ENCODE measurements around the gene RTBDN.

Gene RTBDN

DNA sequence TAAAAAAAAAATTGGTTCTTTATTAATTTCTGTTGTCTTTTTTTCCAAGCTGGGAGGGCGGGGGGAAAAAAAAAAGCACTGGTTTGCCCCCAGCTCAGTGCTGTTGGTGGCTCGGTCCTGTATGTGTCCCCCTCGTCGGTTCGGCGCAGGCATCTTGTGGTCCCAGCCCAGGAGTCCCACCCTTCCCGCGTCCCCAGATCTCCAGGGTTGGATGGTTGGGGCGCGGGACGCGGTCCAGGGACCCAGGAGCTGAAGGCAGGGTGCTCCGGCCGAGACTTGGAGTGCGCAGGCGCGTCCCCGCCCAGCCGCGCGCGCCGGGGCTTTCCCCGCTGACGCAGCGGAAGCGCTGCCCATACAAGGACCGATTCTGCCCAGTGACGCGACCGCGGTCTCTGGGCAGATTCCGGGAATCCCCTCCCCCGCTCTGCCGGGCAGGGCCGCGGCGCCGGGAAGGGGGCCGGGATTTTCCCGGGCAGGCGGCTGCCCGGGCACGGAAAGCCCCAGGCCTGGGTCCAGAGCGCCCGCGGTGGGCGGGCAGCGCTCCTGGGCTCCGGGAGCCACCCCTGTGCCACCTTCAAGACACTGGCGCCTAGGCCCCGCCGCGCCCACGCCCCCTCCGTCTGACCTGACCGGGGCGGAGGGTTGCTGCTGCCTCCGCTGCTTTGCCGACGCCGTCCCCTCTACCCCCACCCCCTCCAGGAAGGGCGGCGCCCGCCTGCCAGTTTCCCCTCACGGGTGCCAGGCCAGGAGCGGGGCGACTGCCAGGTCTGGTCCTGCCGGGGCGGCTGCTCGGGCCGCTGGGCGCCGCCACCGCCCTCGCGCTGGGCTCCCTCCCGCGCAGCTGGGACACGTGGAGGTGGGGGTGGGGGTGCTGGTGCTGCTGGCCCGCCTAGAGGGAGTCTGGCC, 40.8 kb downstream of the RTBDN start:
- peak; percentile 76 for DNase-seq (ENCODE audit: low read depth, low spot score)

DNA sequence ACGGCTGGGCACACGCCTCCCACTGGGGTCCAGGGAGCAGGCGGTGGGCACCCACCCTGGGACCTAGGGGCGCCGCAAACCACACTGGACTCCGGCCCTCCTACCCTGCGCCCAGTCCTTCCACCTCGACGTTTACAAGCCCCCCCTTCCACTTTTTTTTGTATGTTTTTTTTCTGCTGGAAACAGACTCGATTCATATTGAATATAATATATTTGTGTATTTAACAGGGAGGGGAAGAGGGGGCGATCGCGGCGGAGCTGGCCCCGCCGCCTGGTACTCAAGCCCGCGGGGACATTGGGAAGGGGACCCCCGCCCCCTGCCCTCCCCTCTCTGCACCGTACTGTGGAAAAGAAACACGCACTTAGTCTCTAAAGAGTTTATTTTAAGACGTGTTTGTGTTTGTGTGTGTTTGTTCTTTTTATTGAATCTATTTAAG, 41.5 kb downstream of the RTBDN start:
- no peak for DNase-seq (ENCODE audit: low read depth, low spot score)

DNA sequence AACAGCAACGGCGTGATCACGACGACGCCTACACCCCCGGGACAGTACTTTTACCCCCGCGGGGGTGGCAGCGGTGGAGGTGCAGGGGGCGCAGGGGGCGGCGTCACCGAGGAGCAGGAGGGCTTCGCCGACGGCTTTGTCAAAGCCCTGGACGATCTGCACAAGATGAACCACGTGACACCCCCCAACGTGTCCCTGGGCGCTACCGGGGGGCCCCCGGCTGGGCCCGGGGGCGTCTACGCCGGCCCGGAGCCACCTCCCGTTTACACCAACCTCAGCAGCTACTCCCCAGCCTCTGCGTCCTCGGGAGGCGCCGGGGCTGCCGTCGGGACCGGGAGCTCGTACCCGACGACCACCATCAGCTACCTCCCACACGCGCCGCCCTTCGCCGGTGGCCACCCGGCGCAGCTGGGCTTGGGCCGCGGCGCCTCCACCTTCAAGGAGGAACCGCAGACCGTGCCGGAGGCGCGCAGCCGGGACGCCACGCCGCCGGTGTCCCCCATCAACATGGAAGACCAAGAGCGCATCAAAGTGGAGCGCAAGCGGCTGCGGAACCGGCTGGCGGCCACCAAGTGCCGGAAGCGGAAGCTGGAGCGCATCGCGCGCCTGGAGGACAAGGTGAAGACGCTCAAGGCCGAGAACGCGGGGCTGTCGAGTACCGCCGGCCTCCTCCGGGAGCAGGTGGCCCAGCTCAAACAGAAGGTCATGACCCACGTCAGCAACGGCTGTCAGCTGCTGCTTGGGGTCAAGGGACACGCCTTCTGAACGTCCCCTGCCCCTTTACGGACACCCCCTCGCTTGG, 42.1 kb downstream of the RTBDN start:
- no peak for DNase-seq (ENCODE audit: low read depth, low spot score)

DNA sequence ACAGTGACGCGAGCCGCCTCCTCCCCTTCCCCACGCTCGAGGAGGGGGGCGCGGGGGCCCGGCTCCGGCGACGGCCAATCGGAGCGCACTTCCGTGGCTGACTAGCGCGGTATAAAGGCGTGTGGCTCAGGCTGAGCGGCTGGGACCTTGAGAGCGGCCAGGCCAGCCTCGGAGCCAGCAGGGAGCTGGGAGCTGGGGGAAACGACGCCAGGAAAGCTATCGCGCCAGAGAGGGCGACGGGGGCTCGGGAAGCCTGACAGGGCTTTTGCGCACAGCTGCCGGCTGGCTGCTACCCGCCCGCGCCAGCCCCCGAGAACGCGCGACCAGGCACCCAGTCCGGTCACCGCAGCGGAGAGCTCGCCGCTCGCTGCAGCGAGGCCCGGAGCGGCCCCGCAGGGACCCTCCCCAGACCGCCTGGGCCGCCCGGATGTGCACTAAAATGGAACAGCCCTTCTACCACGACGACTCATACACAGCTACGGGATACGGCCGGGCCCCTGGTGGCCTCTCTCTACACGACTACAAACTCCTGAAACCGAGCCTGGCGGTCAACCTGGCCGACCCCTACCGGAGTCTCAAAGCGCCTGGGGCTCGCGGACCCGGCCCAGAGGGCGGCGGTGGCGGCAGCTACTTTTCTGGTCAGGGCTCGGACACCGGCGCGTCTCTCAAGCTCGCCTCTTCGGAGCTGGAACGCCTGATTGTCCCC, 42.9 kb downstream of the RTBDN start, which contains the start of gene JUNB:
JUNB (plus strand) TSS at position 142 of the 706 bp plus-strand sequence; CDS start at position 428, 286 bp downstream.
- peak; percentile 90 for DNase-seq (ENCODE audit: low read depth, low spot score)

DNA sequence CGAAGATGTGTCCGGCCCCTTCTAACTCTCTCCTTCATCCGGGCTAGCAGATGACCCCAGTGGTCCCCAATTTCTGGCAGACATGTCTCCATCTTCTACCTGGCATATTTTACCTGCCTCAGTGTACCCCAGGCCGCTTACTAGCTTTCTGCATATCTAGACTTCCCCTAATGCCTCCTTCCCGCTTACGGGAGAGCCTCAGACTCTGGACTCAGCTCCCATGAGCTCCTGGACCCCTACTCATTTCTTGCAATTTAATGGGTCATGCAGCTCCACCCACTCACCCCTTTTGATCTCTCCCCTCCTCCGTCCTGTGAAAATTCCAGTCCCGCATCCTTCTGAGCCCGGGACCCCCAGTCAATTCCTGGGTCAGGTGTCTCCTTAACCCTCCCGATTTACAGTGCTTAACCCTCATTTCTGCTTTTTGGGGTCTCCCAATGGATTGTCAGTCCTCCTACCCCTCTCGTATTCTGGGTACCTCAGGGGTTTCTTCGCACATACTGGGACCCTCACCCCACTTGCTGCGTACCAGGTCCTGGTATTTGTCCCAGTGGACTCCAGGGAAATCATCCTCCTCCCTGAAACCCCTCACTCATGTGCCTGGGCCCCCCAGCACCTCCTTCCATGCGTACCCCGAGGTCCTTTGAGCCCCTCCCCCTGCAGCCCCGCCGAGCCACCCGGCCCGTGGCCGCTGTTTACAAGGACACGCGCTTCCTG, 43.6 kb downstream of the RTBDN start:
- DNase-seq (ENCODE audit: low read depth, low spot score), result no peak

DNA sequence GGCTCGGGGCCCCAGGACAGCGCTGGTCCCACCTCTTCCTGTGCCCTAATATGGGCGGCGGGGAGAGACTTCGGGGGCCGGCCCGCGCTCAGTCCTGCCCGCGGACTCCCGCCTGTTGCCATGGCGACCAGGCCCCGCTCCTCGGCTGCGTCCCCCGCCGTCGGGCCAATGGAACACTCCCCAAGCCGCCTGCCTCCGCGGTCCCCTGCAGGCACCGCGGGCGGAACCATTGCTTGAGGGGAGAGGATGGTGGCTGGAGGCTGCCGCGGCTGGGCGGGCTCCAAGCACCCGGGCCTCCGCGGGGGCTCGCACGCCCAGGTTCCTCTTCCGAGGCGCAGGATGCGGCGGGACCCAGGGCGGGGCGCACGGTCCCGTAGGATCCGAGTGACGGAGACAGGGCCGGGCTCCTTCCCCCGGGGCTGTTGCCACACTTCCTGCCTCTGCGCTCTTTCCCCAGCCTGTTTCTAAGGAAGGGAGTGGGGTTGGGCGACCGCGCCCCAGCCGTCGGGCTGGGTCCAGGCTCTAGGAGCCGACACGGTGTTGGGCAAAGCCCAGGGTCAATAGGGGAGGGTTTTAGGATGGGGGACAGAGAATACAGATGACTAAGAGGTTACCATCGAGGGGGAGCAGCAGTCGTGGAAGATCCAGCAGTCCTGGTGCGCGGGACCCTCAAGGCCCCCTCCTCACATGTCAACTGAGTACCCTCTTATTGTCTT, 44.3 kb downstream of the RTBDN start:
- DNase-seq (ENCODE audit: low read depth, low spot score), result no peak

DNA sequence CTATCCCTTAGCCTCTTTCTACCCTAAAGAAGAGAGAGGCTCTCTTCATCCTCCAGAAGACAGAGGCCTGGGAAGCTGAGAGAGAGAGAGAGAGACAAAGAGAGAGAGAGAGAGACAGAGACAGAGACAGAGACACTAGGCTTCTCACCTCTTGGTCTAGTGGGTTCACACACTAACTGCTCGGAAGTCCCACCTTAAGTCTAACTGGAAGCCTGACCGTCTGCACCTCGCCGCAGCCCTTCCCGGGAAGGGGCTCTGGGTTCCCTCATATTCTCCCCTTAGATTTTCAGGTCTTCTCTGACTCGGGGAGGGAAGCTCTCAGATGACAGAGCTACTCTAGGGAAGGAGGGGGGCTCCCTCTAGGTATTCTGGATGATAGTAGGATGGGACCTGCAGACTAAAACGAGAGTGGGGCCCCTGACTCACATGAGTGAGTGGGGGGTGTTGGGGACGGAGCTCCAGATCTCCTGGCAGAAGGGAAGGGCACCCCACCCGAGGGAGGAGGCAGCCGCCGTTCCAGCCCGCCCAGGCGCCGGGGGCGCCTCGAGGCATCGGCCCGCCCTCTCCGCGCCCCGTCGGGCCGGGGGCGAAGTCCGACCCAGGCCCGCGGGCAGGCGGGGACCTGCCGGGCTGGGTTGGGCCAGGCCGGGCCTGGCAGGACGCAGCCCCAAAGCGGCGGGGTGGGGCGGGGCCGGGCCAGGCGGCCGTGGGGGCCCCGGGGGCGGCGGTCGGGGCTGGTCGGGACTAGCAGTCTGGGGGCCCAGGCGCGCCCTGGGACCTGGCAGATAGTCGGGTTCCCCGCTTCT, 45.1 kb downstream of the RTBDN start:
- no peak for DNase-seq (ENCODE audit: low read depth, low spot score)

DNA sequence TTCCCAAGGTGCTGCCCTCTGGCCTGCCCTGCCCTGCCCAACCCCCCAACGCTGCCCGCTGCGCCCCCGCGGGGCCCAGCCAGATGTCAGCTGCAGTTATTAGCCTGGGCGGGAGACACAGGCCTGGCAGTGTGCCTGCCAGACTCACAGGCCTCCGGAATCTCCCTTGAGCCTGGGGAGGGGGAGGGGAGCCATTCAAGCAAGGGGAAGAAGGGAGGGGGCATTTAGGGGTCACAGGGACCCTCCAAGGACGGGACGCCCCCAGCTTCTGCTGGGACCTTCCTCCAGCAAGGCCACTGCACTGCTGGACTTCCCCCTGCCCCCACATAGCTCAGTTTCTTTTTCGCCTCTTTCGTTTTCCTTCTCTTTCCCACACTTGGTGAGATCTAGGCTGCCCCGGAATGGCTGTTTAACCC, 45.7 kb downstream of the RTBDN start:
- DNase-seq (ENCODE audit: low read depth, low spot score), result no peak

DNA sequence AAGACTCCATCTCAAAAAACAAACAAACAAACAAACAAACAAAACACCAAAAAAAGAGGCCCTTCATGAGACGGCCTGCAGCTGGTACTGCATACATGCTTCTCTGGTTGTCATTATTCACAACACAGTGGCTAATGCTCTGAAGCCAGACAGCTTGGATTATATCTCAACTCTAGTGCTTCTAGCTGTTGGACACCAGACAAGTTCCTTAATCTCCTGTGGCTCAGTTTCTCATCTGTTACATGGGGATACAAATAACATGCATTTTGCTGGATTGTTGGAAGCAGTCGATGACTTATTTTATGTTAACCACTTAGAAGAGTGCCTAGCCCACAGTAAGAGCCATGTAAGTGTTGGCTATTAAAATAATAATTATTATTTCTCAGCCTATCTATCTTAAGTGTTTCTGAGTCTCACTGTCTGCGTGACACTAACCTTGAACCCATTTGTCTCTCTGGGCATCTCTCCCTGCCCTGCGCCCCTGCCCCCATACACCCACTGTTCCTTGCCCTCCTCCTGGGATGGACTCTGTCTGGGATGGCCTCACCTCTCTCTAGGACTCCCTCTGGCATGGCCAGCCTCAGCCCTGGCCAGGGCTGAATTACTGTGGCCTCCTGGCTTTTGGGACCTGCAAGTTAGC, 46.2 kb downstream of the RTBDN start:
- DNase-seq (ENCODE audit: low read depth, low spot score), result no peak

DNA sequence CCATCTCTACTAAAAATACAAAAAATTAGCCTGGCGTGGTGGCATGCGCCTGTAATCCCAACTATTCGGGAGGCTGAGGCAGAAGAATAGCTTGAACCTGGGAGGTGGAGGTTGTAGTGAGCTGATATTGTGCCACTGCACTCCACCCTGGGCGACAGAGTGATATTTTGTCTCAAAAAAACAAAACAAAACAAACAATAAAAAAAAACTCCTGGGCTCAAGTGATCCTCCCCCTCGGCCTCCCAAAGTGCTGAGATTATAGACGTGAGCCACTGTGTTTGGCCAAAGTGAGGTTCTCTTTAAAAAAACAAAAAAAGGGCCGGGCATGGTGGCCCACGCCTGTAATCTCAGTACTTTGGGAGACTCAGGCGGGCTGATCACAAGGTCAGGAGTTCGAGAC, 46.9 kb downstream of the RTBDN start:
- DNase-seq (ENCODE audit: low read depth, low spot score), result no peak

DNA sequence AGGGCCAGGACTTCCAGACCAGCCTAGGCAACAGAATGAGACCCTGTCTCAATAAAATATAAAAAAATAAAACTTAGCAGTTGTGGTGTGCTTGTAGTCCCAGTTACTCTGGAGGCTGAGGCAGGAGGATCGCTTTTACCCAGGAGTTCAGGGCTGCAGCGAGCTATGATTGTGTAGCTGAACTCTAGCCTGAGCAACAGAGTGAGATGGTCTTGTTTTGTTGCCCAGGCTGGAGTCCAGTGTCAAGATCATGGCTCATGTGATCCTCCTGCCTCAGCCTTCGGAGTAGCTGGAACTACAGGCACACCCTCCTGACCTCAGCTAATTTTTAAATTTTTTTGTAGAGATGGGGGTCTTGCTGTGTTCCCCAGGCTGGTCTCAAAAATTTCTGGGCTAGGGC, 47.4 kb downstream of the RTBDN start:
- DNase-seq (ENCODE audit: low read depth, low spot score), result no peak

DNA sequence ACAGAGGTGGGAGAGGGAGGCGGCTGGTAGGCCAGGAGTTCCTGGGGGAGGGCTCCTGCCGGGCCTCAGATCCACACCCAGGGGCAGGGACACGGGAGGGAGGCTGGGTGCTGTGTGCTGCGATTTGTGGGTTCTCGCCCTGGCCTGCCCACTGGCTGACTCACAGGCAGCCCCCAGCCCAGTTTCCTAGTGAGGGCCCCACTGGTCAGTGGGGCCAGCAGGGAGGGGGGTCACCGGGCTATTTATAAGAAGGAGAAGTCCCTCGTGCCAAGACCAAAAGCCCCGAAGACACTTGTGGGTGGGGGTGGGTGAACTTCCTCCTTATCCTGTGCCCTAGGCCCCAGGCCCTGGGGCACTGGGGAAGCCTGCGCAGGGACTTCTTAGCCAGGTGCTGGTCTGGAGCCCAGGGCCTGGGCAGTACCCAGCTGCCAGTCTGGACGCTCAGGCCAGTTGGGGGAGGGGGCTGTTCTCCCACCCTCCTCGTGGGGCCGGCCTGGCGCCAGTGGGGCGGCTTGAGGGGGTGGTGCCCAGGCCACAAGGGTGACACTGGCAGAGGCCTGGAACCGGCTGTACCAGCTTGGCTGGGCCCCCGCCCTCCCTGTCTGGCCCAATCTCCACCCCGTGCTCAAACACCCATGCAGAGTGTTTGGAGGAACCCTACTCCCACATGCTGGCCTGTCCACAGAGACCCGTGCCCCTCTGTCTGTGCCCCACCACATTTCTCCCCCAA, 48.1 kb downstream of the RTBDN start:
- DNase-seq (ENCODE audit: low read depth, low spot score), result no peak

DNA sequence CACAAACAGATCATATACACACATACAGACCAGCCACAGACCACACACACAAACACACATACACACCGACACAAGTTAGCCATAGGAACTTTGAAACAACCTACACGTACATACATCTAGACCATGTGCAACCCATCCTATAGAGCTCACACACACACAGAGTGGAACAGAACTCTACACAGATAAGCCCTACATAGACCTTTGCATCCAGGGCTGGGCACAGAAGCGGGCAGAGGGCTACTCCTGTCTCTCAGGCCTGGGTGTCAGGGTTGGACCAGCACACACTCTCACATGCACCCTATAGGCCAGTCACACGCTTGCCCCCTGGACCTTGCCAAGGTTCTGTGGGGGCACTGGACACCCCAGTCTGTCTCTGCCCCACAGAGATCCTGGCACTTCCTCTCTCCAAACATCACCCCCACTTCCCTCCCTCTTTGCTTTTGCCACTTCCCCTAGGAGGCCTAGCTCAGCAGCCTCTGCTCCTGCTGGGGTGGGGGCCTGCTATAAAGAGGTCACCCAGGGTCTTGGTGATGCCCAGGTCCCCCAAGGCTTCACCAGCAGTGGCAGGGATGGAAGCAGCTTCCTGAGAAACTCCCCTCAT, 48.8 kb downstream of the RTBDN start:
- DNase-seq (ENCODE audit: low read depth, low spot score), result no peak

DNA sequence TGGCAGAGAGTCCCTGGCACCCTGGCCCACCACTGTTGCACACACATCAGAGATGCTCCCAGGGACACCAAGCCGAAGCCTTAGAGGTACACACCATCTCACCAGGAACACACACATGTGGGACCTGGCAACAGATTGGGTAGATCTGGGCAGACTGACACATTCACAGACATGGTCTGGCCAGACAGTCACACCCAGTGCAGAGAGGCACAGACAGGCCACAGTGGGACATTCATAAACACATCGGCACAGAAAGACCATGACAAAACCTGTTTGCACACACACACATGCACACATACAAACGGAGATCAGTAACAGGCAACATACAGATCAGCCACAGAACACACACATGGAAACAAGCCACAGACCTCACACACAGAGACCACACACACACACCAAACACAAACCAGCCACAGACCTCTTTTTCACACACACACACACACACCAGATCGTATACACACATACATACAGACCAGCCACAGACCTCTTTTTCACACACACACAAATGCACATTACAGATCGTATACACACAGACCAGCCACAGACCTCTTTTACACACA, 49.4 kb downstream of the RTBDN start:
- no peak for DNase-seq (ENCODE audit: low read depth, low spot score)

DNA sequence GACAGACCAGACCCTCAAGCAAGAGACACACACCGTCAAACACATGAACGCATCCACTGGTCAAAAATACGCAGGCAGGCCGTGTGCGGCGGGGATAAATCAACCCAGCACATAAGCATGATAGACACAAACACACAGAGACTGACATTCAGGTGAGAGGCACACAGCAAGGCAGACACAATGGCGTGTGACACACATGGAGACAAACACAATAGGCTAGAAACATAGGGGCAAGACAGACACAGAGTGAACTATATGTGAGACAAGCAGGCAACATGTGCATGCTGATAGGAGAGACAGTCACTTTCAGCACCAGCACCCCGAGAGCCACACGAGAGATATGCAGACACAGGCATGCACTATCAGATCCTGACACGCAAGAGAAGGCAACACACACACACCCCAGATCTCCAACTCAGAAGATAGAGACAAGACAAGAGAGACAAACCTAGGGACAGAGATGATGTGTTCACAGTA, 49.9 kb downstream of the RTBDN start:
- no peak for DNase-seq (ENCODE audit: low read depth, low spot score)

DNA sequence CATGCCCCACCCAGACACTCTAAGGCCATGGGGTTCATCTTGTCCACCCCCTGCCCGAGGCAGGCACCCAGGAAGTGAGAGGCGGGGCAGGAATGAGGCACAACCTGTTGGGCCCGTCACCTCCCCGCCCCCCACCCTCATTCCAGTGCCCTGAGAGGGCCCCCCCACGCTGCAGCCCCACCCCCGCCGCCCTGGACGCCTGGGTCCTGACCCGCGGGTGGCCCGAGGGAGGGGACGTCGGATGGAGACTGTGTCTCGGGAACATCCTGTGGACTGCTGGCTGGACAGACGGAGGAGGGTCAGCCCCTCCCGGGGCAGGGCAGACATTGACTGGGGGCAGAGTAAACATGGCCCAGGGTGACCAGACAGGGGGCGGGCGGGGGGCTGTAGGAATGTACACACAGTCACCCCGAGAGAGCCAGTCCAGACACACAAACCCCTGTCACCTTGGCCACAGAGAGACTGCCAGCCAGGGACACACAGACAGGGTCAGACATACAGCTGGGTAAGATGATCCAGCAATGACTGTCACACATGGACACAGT, 50.5 kb downstream of the RTBDN start:
- DNase-seq (ENCODE audit: low read depth, low spot score), result no peak

DNA sequence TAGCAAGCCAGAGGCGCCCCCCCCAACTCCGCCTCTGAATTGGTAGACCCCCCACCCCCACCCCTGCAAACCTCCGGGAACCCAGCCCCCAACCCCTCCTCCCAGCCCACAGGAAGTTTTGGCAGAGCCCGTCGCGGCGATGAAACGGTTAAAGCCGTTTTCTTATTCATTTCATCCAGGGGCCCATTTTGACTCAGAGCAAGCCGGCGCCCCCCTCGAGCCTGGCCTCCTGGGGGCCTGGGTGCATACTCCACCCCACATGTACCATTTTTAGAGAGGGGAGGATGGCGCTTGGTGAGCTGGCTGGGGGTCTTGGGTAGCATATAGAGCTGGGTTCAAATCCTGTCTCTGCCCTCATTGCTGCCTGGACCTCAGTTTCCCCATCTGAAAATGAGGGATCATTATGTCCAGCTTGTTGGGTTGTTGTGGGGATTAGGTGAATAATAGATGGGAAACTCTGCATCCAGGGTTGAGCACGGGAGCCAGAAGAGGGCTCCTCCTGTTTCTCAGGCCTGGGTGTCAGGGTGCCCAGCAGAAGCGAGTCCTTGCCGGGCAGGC, 51.0 kb downstream of the RTBDN start:
- no peak for DNase-seq (ENCODE audit: low read depth, low spot score)

Data from activated naive CD8-positive, alpha-beta T cell treated with anti-CD3 and anti-CD28 coated beads, Interleukin-2, amount 50 U/mL, for 16 hours (primary cell).